ENCODE results near the gene RALGAPA2. TPM values are rescaled to one million over a fixed set of nuclear protein-coding genes. Genes with fewer than 3 reads are reported as not detected.

The RALGAPA2 gene
- total RNA-seq, 1 donor: 5.6 TPM

DNA sequence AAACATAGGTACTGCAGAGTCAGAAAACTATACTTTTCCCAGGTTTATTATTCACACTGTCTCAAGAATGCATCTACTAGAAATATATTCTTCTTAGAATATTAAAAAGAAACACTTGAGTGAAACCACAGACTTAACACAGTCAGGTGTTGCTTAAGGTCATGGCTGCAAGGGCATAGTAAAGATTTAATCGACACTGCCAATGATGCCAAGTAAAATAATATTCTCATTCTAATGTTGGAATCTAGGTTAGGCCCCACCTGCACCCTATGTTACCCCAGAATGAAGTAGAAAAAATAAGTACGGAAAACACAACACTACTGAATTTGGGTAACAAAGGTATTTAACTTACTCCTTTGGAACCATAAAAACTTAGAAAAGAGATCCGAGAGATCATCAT, 155.0 kb downstream of the RALGAPA2 start:
- H3K4me3 ChIP-seq (ENCODE audit: low read depth, low read length): no peak overlapping the region
- TF ChIP-seq, protein P1, sequence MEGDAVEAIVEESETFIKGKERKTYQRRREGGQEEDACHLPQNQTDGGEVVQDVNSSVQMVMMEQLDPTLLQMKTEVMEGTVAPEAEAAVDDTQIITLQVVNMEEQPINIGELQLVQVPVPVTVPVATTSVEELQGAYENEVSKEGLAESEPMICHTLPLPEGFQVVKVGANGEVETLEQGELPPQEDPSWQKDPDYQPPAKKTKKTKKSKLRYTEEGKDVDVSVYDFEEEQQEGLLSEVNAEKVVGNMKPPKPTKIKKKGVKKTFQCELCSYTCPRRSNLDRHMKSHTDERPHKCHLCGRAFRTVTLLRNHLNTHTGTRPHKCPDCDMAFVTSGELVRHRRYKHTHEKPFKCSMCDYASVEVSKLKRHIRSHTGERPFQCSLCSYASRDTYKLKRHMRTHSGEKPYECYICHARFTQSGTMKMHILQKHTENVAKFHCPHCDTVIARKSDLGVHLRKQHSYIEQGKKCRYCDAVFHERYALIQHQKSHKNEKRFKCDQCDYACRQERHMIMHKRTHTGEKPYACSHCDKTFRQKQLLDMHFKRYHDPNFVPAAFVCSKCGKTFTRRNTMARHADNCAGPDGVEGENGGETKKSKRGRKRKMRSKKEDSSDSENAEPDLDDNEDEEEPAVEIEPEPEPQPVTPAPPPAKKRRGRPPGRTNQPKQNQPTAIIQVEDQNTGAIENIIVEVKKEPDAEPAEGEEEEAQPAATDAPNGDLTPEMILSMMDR (IDR thresholded peaks at IDR 0.05; ENCODE audit: insufficient read depth, low read depth, low read length): no peak
- no peak for DNase-seq (ENCODE audit: low read depth)

DNA sequence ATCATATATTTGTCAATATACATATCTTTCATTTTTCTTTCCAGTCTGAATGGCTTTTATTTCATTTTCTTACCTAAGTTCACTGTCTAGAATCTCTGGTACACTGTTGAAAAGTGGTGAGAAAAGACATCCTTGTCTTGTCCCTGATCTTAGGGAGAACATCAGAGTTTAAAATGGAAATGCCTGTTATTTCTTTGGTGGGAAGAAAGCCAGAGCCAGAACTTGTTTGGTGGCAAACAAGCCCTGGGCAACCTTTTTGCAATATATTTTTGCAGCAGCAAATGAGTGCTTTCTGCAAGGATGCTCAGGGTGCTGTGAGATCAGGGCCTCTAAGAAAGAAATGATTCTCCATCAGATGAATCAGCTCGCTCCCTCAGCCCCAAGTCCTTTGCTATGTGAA, 156.6 kb downstream of the RALGAPA2 start:
- TF ChIP-seq, protein P1 (IDR thresholded peaks at IDR 0.05; ENCODE audit: insufficient read depth, low read depth, low read length): no peak
- no peak overlapping the region for H3K4me3 ChIP-seq (ENCODE audit: low read depth, low read length)
- no peak for DNase-seq (ENCODE audit: low read depth)

DNA sequence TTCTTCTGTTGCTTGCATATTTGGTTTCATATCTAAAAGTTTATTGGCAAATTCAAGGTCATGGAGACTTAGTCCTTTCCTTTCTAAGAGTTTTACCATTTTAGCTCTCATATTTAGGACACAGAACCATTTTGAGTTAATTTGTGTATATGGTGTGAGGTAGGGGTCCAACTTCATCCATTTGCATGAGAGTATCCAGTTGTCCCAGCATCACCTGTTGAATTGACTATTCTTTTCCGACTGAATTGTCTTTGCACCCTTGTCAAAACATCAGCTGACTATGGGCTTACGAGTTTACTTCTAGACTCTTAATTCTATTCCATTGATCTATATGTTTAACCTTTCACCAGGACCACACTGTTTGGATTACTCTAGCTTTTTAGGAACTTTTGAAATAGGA, 157.5 kb downstream of the RALGAPA2 start:
- TF ChIP-seq, protein P1 (IDR thresholded peaks at IDR 0.05; ENCODE audit: insufficient read depth, low read depth, low read length): no peak
- no peak overlapping the region for H3K4me3 ChIP-seq (ENCODE audit: low read depth, low read length)
- no peak for DNase-seq (ENCODE audit: low read depth)

- no peak overlapping the region for H3K4me3 ChIP-seq (ENCODE audit: low read depth, low read length)
- TF ChIP-seq, protein P1 (IDR thresholded peaks at IDR 0.05; ENCODE audit: insufficient read depth, low read depth, low read length): no peak
- DNase-seq (ENCODE audit: low read depth): no peak
These were observed 158.9 kb downstream of the RALGAPA2 start for GRCh38 chr20:20553541-20553940.

- TF ChIP-seq, protein P1 (IDR thresholded peaks at IDR 0.05; ENCODE audit: insufficient read depth, low read depth, low read length): no peak
- no peak for DNase-seq (ENCODE audit: low read depth)
- no peak overlapping the region for H3K4me3 ChIP-seq (ENCODE audit: low read depth, low read length)
These were observed 160.4 kb downstream of the RALGAPA2 start for GRCh38 chr20:20552076-20552475.

DNA sequence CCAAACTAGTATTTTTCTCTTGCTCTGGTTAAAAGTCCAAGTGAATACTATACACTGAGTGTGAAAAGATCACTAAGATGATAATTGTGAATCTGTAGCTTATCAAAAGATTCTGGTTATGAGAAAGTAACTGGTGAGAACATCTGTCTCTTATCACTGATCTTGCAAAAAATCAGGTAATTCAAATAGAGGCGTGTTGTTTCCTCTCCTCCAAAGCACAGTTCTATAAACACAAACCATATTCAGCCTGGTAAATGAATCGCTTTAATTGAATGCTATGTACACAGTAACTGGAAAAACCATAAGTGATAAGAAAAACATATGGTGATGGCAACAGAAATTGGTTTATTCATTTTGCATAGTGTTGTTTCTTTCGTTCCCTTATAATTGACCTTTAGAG, 161.0 kb downstream of the RALGAPA2 start:
- no peak for DNase-seq (ENCODE audit: low read depth)
- no peak overlapping the region for H3K4me3 ChIP-seq (ENCODE audit: low read depth, low read length)
- TF ChIP-seq, protein P1 (IDR thresholded peaks at IDR 0.05; ENCODE audit: insufficient read depth, low read depth, low read length): no peak

- no peak overlapping the region for H3K4me3 ChIP-seq (ENCODE audit: low read depth, low read length)
- peak; percentile 58 for DNase-seq (ENCODE audit: low read depth)
- TF ChIP-seq, protein P1 (IDR thresholded peaks at IDR 0.05; ENCODE audit: insufficient read depth, low read depth, low read length): no peak
These were observed 162.7 kb downstream of the RALGAPA2 start for GRCh38 chr20:20549704-20550103.
